ENCODE results near the gene TSPAN11. TPM values are rescaled to one million over a fixed set of nuclear protein-coding genes. Genes with fewer than 3 reads are reported as not detected.

TSPAN11 gene
- total RNA-seq, 1 experiment from 2014 or later, result not detected

- H3K9me3 ChIP-seq (ENCODE audit: control insufficient read depth, insufficient read depth, low read depth, low read length), result no peaks in the 10 kb centered on the region
- H3K36me3 ChIP-seq (ENCODE audit: control insufficient read depth, insufficient read depth, low read length), result no peaks in the 10 kb centered on the region
- peaks cover 17% of the 10 kb centered on the region for H3K27me3 ChIP-seq (ENCODE audit: control insufficient read depth, insufficient read depth, low read length)
- no TSS peak for BruUV-seq (replicated peaks)
- no peak overlapping the region for H3K4me3 ChIP-seq (ENCODE audit: low read depth in 2 of 2, low read length in 2 of 2)
- ChIA-PET POLR2A (no interaction called here), CTCF (no interaction called here)
- ATAC-seq (no peak), DNase-seq (ENCODE audit: low read depth, low spot score) (no peak)
- no peak for TF ChIP-seq TCF7L2 (IDR thresholded peaks at IDR 0.05; ENCODE audit: low read depth, low read length)
- TF ChIP-seq CTCF (IDR thresholded peaks at IDR 0.05), result no peak
- no peak for TF ChIP-seq POLR2AphosphoS5 (IDR thresholded peaks at IDR 0.05; ENCODE audit: low read depth, low read length)
- no peak for TF ChIP-seq REST (IDR thresholded peaks at IDR 0.05; ENCODE audit: insufficient read depth in 1 of 2, low read depth in 2 of 2, low read length in 1 of 2)
- no peak for TF ChIP-seq SIN3A (IDR thresholded peaks at IDR 0.05; ENCODE audit: borderline replicate concordance, insufficient read depth, low read depth, low read length)
- no peak overlapping the region for H3K27ac ChIP-seq (ENCODE audit: low read length)
- H3K4me1 ChIP-seq (ENCODE audit: control insufficient read depth, insufficient read depth, low read length), result no peaks in the 10 kb centered on the region
- intact Hi-C loops (cut with micrococcal nuclease; ENCODE audit: unreplicated experiment) (no loop called here), in situ Hi-C loops (cut with HindIII; ENCODE audit: low pct_unique_long_range_greater_than_20kb, low sequenced_read_pairs) (no loop called here)
These were observed 27.7 kb upstream of the TSPAN11 start for GRCh38 chr12:30898846-30899245.

GRCh38 chr12:30900351-30900750 lies 26.2 kb upstream of the TSPAN11 start:
- no peaks in the 10 kb centered on the region for H3K4me1 ChIP-seq (ENCODE audit: control insufficient read depth, insufficient read depth, low read length)
- H3K36me3 ChIP-seq (ENCODE audit: control insufficient read depth, insufficient read depth, low read length), result no peaks in the 10 kb centered on the region
- no peak overlapping the region for H3K27ac ChIP-seq (ENCODE audit: low read length)
- ChIA-PET POLR2A (no interaction called here), CTCF (no interaction called here)
- no peaks in the 10 kb centered on the region for H3K9me3 ChIP-seq (ENCODE audit: control insufficient read depth, insufficient read depth, low read depth, low read length)
- in situ Hi-C loops (cut with HindIII; ENCODE audit: low pct_unique_long_range_greater_than_20kb, low sequenced_read_pairs) (no loop called here), intact Hi-C loops (cut with micrococcal nuclease; ENCODE audit: unreplicated experiment) (no loop called here)
- DNase-seq (ENCODE audit: low read depth, low spot score) (no peak), ATAC-seq (no peak)
- no TSS peak for BruUV-seq (replicated peaks)
- H3K4me3 ChIP-seq (ENCODE audit: low read depth in 2 of 2, low read length in 2 of 2), result no peak overlapping the region
- peaks cover 17% of the 10 kb centered on the region for H3K27me3 ChIP-seq (ENCODE audit: control insufficient read depth, insufficient read depth, low read length)
- TF ChIP-seq CTCF (IDR thresholded peaks at IDR 0.05), result no peak
- no peak for TF ChIP-seq SIN3A (IDR thresholded peaks at IDR 0.05; ENCODE audit: borderline replicate concordance, insufficient read depth, low read depth, low read length)
- TF ChIP-seq POLR2AphosphoS5 (IDR thresholded peaks at IDR 0.05; ENCODE audit: low read depth, low read length), result no peak
- TF ChIP-seq REST (IDR thresholded peaks at IDR 0.05; ENCODE audit: insufficient read depth in 1 of 2, low read depth in 2 of 2, low read length in 1 of 2), result no peak
- TF ChIP-seq TCF7L2 (IDR thresholded peaks at IDR 0.05; ENCODE audit: low read depth, low read length), result no peak
